NK-92 treated with Interleukin-12 subunit alpha and Interleukin-12 subunit beta, amount 100 ng/mL, for 24 hours (cell line): ENCODE measurements around the gene EIF5.

ENCODE experiments used
- DNase-seq: peaks from one replicate; lab custom pipeline; 2025; lab: John Stamatoyannopoulos, UW

The EIF5 gene

DNA sequence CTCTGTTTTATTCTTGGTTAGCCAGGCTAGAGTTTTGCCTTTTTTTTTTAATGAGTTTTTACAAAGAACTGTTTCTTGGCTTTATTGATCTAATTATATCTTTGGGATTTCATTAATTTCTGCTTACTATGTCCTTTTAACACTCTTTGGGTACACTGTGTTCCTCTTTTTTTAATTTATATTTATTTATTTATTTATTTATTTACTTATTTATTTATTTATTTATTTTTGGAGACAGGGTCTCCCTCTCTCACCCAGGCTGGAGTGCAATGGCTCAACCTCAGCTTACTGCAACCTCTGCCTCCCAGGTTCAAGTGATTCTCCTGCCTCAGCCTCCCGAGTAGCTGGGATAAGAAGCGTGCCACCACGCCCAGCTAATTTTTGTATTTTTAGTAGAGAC is 36.0 kb downstream of the EIF5 start:
- DNase-seq = no peak

DNA sequence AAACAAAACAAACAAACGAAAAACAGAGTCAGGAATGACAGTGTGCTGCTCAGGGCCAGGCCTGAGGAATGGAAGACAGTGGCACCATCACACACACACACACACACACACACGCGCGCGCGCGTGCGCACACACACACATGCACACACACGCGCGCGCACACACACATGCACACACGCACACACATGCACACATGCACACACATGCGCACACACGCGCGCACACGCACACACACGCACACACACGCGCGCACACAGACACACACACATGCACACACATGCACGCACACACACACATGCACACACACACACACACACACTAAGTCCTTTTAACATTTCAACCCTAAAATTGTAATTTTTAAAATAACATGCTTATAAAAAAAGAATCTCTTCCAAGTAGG is 38.0 kb downstream of the EIF5 start:
- DNase-seq = no peak

GRCh38 chr14:103372552-103373304 is 38.7 kb downstream of the EIF5 start:
- peak; percentile 56 for DNase-seq

GRCh38 chr14:103374121-103374520 is 40.1 kb downstream of the EIF5 start:
- DNase-seq = no peak

DNA sequence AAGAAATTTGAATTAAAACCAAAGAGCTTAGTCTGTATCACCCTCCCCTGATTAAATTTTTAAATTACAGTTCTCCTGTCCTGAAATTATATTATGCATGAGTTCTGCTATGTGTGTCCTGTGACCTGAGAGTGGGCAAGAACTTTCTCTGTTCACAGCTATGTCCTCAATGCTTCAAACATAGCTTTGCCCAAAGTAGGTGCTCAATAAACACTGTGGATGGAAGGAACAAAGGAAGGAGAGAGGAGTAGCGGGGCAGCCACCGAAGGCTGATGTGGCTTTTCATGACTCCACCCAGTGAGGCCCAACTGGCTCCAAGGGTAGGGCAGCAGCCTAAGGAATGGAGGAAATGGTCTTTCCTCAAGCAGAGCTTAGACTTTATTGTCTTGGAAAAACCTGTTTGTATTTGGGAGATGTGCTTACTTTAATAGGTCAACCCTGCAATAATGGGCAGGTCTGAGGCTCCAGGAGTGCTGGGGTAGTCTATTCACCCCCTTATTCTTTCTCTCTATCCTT is 43.5 kb downstream of the EIF5 start:
- DNase-seq = no peak

- no peak for DNase-seq
These were observed 44.2 kb downstream of the EIF5 start for GRCh38 chr14:103378038-103378854.

- no peak for DNase-seq
These were observed 46.8 kb downstream of the EIF5 start for GRCh38 chr14:103380719-103381377.

GRCh38 chr14:103382376-103382775 is 48.3 kb downstream of the EIF5 start:
- DNase-seq = peak; percentile 31

DNA sequence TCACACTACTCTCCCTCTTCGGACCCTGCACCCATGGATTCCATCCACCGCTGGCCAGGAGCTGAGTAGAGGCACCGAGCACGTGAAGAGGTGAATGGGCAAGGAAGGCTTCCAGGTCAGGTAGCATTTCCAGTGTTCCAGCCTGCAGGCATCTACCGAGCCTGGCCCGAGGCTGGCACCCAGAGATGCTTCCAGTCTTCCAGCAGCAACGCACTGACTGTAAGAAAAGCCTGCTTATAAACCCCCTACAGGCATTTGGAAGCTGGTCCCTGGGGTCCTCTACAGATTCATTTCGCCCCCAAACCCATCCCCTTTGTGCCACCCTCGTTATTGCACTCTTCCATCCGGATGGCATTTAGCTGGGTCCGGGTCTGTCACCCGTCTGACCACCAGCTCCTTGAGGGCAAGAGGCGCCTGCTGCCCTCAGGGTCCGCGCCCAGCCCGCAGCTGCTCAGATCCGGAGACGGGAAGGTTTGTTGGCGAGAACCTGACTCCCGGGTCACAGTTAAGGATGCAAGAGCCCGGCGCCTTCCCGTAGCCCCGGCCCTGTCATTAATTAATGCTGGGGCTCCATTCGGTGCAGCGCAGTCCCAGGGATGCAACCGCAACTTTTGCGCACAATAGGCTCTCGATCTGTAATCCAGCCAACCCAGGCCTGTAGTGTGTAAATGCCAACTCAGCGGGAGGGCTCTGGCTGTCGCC is 50.6 kb downstream of the EIF5 start:
- no peak for DNase-seq

- peak; percentile 93 for DNase-seq
These were observed 51.3 kb downstream of the EIF5 start, which contains the start of gene MARK3 for GRCh38 chr14:103385152-103385928. TSS of gene MARK3 (plus strand) at chr14:103385415. CDS start at chr14:103386030, 615 bp downstream.

GRCh38 chr14:103385929-103386712 is 52.1 kb downstream of the EIF5 start:
- DNase-seq = peak; percentile 20

GRCh38 chr14:103386713-103387329 is 52.8 kb downstream of the EIF5 start:
- no peak for DNase-seq

DNA sequence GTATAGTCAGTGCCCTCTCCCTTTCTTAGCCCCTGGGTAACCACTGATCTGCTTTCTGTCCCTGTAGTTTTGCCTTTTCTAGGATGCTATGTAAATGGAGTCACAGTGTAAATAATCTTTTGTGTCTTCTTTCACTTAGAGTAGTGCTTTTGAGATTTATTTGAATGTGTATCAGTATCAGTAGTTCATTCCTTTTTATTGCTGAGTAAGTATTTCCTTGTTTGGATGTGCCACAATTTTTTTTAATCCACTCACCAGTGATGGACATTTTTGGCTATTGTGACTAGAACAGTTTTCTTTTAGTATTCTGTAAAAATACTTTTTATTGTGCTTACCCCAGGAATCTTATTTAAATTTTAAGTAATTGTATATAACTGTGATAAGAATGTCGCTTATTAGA is 54.6 kb downstream of the EIF5 start:
- no peak for DNase-seq

DNA sequence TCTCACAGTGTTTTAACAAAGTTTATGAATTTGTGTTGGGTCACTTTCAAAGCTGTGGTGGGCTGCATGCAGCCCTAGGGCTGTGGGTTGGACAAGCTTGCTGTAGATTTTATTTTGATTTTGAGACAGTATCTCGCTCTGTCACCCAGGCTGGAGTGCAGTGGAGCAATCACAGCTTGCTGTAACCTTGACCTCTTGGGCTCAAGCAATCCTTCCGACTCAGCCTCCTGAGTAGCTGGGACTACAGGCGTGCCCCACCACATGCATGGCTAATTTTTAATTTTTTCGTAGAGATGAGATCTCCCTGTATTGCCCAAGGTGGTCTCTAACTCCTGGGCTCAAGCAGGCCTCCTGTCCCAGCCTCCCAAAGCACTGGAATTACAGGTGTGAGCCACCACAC is 56.6 kb downstream of the EIF5 start:
- no peak for DNase-seq

- no peak for DNase-seq
These were observed 57.0 kb downstream of the EIF5 start for GRCh38 chr14:103391048-103391447.

GRCh38 chr14:103392106-103392505 is 58.1 kb downstream of the EIF5 start:
- DNase-seq = no peak

GRCh38 chr14:103392572-103392971 is 58.5 kb downstream of the EIF5 start:
- no peak for DNase-seq

DNA sequence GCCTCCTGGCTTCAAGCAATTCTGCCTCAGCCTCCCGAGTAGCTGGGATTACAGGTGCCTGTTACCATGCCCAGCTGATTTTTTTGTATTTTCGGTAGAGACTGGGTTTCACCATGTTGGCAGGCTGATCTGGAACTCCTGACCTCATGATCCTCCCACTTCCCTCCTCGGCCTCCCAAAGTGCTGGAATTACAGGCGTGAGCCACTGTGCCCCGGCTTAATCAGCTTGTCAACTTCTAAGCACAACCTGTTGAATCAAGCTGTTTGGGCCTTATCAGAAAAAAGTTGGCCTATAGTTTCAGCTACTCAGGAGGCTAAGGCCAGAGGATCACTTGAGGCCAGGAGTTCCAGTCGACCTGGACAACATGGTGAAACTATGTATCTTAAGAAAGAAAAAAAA is 59.0 kb downstream of the EIF5 start:
- no peak for DNase-seq

DNA sequence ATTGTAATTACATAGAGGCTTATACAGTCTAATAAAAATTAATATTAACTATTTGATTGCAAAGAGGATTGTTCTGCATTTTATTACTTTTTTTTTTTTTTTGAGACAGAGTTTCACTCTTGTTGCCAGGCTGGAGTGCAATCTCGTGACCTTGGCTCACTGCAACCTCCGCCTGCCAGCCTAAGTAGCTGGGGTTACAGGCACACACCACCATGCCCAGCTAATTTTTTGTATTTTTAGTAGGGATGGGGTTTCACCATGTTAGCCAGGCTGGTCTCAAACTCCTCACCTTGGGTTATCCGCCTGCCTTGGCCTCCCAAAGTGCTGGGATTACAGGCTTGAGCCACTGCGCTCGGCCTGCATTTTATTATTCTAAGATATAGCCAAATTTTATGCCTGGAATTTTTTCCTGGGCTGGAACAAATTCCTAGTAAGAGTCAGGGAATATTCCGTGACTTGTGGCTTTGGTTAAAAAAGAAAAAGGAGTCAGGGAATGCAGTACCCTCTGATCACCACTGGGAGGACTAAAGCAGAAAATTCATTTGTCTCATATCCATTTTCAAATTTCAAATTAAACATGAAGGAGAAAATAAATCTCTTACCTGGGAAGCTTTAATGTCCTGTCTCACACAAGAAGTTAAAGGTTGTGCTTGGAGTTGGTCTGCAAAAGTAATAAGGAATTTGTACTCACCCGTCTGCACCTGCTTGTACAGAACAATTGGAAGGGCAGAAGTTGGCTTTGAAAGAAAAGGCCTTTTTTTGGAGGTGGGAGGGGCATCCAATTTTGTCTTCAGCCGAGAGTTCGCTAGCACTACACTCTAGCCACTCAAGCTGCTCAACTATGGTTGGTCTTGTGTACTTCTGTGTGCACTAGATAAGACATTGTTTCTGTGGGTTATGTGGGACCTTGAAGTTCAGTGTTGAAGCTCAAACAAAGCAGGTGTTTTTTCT is 59.9 kb downstream of the EIF5 start:
- no peak for DNase-seq
